OCI-LY3 (cell line): ENCODE measurements around the gene MCM3AP.

Experiments
- EZH2phosphoT487 ChIP-seq: fragments of 200-600 bp; shearing (Covaris generic); IDR thresholded peaks from 2 replicates; pipeline ENCODE4 v1.6.1; 2018; ENCODE audit warnings: antibody characterized with exemption, mixed run types, low read depth
- TF ChIP-seq, protein P1 (sequence below): fragments of 200-600, 300-600 bp; sonication (generic); IDR thresholded peaks from 2 replicates; pipeline ENCODE4 v1.5.1; 2014; ENCODE audit warnings: antibody characterized with exemption, low read length, low read depth

DNA sequence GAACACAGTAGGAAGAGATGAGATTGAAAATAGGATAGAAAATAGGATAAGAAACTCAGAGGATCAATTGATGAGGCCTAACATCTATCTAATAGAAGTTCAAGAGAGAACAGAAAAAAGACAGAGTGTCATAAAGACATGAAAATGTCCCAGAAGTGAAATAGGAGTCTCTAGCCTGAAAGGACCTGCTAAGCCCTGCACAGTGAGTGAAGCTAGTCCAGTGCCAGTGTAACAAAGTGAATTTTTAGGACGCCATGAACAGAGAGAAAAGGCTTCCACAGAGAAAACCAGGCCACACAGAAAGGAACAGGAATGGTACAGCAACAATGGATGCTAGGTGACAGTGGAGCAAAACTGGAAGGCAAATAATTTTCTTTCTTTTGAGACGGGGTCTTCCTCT is 36.6 kb downstream of the MCM3AP start:
- TF ChIP-seq, protein P1, sequence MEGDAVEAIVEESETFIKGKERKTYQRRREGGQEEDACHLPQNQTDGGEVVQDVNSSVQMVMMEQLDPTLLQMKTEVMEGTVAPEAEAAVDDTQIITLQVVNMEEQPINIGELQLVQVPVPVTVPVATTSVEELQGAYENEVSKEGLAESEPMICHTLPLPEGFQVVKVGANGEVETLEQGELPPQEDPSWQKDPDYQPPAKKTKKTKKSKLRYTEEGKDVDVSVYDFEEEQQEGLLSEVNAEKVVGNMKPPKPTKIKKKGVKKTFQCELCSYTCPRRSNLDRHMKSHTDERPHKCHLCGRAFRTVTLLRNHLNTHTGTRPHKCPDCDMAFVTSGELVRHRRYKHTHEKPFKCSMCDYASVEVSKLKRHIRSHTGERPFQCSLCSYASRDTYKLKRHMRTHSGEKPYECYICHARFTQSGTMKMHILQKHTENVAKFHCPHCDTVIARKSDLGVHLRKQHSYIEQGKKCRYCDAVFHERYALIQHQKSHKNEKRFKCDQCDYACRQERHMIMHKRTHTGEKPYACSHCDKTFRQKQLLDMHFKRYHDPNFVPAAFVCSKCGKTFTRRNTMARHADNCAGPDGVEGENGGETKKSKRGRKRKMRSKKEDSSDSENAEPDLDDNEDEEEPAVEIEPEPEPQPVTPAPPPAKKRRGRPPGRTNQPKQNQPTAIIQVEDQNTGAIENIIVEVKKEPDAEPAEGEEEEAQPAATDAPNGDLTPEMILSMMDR, result no peak
- TF ChIP-seq EZH2phosphoT487, result no peak
